Vagina (tissue), 2 donors: ENCODE results near the gene SAG. TPM values are rescaled to one million over a fixed set of nuclear protein-coding genes. Genes with fewer than 3 reads are reported as not detected.

Experiments used
- DNase-seq, 2 donors: peaks; one replicate each; pipeline ENCODE4 v3.0.0-alpha.2; 2017; ENCODE audit errors: extremely low spot score in 2 of 2
- H3K27ac ChIP-seq: fragments of 200-600 bp; sonication (generic); one replicate; pipeline ENCODE4 v1.5.1; 2019
- H3K27me3 ChIP-seq: fragments of 200-600 bp; sonication (generic); one replicate; pipeline ENCODE4 v1.5.1; 2019
- H3K36me3 ChIP-seq, 2 donors: fragments of 200-600 bp; sonication (generic); one replicate each; pipeline ENCODE4 v1.5.1; 2017 to 2019
- H3K4me1 ChIP-seq: fragments of 200-600 bp; sonication (generic); one replicate; pipeline ENCODE4 v1.5.1; 2019
- H3K4me3 ChIP-seq, 2 donors: fragments of 200-600 bp; sonication (generic); 1 replicate in 1 of 2; 2 replicates in 1 of 2; pipeline ENCODE4 v1.5.1; 2016 to 2019
- H3K9me3 ChIP-seq: fragments of 200-600 bp; sonication (generic); one replicate; pipeline ENCODE4 v1.5.1; 2019
- POLR2A ChIP-seq, 2 donors: fragments of 450-650 bp; IDR thresholded peaks; one replicate each; pipeline ENCODE4 v1.6.1; 2017; ENCODE audit warnings: antibody characterized with exemption in 2 of 2, mild to moderate bottlenecking in 2 of 2, moderate library complexity in 2 of 2
- POLR2AphosphoS5 ChIP-seq, 2 donors: sonication (generic); formaldehyde crosslinking; IDR thresholded peaks; one replicate each; pipeline ENCODE4 v1.9.0; 2017; ENCODE audit warnings: antibody characterized with exemption in 2 of 2, mild to moderate bottlenecking in 2 of 2, low read depth in 1 of 2; ENCODE audit not compliant: insufficient read depth in 1 of 2
- intact Hi-C: fragments of 100-400 bp; cut with DNase I; formaldehyde crosslinking; loops from one replicate; pipeline ENCODE4 v1.15.1; 2023
- total RNA-seq: library from RNA; depleted of rRNA; stranded (reverse); fragments of >200 nt; gene quantifications from one replicate; pipeline ENCODE4 v1.2.3, GENCODE V29; 2016
- TF ChIP-seq, protein P1 (sequence below), 3 experiments: fragments of 450-650 bp in 2 of 3; fragments of 200-600 bp in 1 of 3; sonication (generic) in 1 of 3; IDR thresholded peaks; one replicate each; pipeline ENCODE4 v1.5.1; 2017 to 2019; ENCODE audit warnings: antibody characterized with exemption in 3 of 3, mild to moderate bottlenecking in 2 of 3, moderate library complexity in 2 of 3

The SAG gene
- total RNA-seq, 1 donor from 2014 or later, result not detected

DNA sequence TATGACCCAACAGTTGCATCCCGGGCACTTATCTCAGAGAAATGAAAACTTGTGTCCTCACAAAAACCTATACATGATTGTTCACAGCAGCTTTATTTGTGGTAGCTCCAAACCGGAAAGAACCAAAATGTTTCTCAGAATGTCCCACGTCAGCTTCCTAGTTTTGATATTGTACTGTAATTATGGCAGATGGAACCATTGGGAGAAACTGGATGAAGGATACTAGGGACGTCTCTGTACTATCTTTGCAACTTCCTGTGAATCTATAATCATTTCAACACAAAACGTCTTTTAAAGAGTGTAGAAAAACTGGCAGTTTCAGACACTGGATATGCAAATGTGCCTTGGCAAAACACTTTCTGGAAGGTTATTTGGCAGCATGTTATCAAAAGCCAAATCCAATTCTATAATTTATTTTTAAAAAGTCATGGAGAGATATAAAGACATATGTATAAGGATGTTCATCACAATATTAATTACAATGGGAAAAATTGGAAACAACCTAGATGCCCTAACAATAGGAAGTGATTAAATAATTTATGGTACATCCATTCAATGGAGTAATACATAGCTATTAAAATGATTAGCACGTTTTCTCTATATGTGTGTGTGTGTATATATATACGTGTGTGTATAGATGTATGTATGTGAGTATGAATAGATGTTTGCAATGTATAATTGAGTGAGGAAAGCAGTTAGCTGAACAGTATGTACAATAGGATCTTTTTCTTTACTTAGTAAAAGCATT lies 9.8 kb downstream of the SAG start:
- no peak for DNase-seq
- no peaks in the 10 kb centered on the region for H3K9me3 ChIP-seq
- intact Hi-C loops, result no loop called here
- no peak overlapping the region for H3K4me3 ChIP-seq
- H3K4me1 ChIP-seq, result no peaks in the 10 kb centered on the region
- no peaks in the 10 kb centered on the region for H3K36me3 ChIP-seq
- H3K27ac ChIP-seq, result no peak overlapping the region
- TF ChIP-seq POLR2A (IDR thresholded peaks at IDR 0.05), result no peak
- TF ChIP-seq, protein P1, sequence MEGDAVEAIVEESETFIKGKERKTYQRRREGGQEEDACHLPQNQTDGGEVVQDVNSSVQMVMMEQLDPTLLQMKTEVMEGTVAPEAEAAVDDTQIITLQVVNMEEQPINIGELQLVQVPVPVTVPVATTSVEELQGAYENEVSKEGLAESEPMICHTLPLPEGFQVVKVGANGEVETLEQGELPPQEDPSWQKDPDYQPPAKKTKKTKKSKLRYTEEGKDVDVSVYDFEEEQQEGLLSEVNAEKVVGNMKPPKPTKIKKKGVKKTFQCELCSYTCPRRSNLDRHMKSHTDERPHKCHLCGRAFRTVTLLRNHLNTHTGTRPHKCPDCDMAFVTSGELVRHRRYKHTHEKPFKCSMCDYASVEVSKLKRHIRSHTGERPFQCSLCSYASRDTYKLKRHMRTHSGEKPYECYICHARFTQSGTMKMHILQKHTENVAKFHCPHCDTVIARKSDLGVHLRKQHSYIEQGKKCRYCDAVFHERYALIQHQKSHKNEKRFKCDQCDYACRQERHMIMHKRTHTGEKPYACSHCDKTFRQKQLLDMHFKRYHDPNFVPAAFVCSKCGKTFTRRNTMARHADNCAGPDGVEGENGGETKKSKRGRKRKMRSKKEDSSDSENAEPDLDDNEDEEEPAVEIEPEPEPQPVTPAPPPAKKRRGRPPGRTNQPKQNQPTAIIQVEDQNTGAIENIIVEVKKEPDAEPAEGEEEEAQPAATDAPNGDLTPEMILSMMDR (IDR thresholded peaks at IDR 0.05), result no peak
- TF ChIP-seq POLR2AphosphoS5 (IDR thresholded peaks at IDR 0.05; ENCODE audit: insufficient read depth in 1 of 2, low read depth in 1 of 2), result no peak
- no peaks in the 10 kb centered on the region for H3K27me3 ChIP-seq

DNA sequence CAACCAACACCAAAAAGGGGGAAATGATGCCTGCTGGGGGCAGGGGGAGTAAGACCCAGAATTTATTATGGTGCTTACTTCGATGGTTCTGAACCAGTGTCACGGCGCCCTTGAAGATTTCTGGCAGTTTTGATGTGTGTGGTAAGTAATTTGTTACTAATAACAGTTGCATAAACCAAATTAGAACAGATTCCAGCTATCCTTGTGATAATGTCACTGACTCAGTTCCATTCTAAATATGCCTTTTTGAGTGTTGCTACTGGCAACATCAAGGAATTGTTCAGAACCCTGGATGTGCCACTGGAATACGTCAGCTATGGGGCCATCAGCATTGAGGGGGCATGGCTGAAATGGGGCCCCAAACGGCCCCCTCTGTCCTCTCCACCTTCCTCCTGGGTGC lies 11.6 kb downstream of the SAG start:
- intact Hi-C loops, result no loop called here
- Histone ChIP-seq H3K36me3 (no peaks in the 10 kb centered on the region), H3K27ac (no peak overlapping the region), H3K9me3 (no peaks in the 10 kb centered on the region), H3K4me1 (no peaks in the 10 kb centered on the region), H3K4me3 (no peak overlapping the region), H3K27me3 (no peaks in the 10 kb centered on the region)
- TF ChIP-seq, protein P1 (IDR thresholded peaks at IDR 0.05), result no peak
- no peak for TF ChIP-seq POLR2A (IDR thresholded peaks at IDR 0.05)
- TF ChIP-seq POLR2AphosphoS5 (IDR thresholded peaks at IDR 0.05; ENCODE audit: insufficient read depth in 1 of 2, low read depth in 1 of 2), result no peak
- DNase-seq, result no peak

DNA sequence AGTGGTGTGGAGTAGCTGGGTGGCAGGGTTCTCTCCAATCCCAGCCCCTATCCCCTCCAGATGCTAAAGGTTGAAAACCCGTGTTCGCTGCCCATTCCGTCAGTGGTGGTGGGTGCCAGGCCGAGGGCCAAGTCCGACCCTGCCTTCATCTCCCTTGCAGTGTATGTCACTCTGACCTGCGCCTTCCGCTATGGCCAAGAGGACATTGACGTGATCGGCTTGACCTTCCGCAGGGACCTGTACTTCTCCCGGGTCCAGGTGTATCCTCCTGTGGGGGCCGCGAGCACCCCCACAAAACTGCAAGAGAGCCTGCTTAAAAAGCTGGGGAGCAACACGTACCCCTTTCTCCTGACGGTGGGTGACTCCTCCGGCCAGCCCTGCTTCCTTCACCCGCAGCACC lies 12.9 kb downstream of the SAG start:
- TF ChIP-seq POLR2AphosphoS5 (IDR thresholded peaks at IDR 0.05; ENCODE audit: insufficient read depth in 1 of 2, low read depth in 1 of 2), result no peak
- TF ChIP-seq, protein P1 (IDR thresholded peaks at IDR 0.05), result no peak
- no peak for TF ChIP-seq POLR2A (IDR thresholded peaks at IDR 0.05)
- intact Hi-C loops, result no loop called here
- DNase-seq, result no peak
- H3K27me3 ChIP-seq, result no peaks in the 10 kb centered on the region
- no peak overlapping the region for H3K4me3 ChIP-seq
- H3K9me3 ChIP-seq, result no peaks in the 10 kb centered on the region
- H3K4me1 ChIP-seq, result no peaks in the 10 kb centered on the region
- no peaks in the 10 kb centered on the region for H3K36me3 ChIP-seq
- H3K27ac ChIP-seq, result no peak overlapping the region

DNA sequence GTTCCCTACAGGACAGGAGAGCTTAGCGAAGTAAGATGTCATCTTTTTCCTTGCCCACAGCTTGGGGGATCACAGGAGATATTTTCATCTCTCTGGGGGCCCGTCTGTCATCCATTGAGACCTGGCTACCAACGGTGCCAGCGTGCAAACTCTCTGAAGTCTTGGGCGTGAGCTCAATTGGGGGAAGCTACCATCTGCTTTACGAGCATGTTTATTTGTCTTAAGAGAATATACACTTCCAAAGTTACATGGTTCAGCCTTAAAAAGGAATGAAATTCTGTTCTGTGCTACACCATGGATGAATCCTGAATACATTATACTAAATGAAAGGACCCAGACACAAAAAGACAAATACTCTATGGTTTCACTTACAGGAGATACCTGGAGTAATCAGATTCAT lies 13.6 kb downstream of the SAG start:
- DNase-seq, result no peak
- Histone ChIP-seq H3K27me3 (no peaks in the 10 kb centered on the region), H3K9me3 (no peaks in the 10 kb centered on the region), H3K4me1 (no peaks in the 10 kb centered on the region), H3K27ac (no peak overlapping the region), H3K36me3 (no peaks in the 10 kb centered on the region), H3K4me3 (no peak overlapping the region)
- no peak for TF ChIP-seq POLR2AphosphoS5 (IDR thresholded peaks at IDR 0.05; ENCODE audit: insufficient read depth in 1 of 2, low read depth in 1 of 2)
- intact Hi-C loops, result no loop called here

DNA sequence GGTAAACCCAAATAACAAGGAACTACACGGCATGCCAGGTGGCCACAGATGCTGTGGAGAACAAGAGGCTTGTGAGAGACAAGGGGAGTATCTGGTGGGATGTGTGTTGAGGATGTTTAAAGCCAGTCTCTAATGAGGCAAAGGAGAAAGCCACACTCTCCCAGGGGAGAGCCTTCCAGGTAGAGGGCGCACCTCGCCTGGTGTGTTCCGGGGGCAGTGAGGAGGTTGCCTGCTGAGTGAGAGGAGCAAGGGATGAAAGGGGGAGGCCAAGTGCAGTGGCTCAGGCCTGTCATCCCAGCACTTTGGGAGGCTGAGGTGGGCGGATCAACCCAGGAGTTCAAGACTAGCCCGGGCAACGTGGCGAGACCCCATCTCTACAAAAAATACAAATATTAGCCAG lies 16.2 kb downstream of the SAG start:
- TF ChIP-seq POLR2A (IDR thresholded peaks at IDR 0.05), result no peak
- no peak for TF ChIP-seq POLR2AphosphoS5 (IDR thresholded peaks at IDR 0.05; ENCODE audit: insufficient read depth in 1 of 2, low read depth in 1 of 2)
- TF ChIP-seq, protein P1 (IDR thresholded peaks at IDR 0.05), result no peak
- H3K27me3 ChIP-seq, result no peaks in the 10 kb centered on the region

More for the DNA sequence above, 16.2 kb downstream of the SAG start:
- intact Hi-C loops, result no loop called here
- Histone ChIP-seq H3K9me3 (no peaks in the 10 kb centered on the region), H3K27ac (no peak overlapping the region), H3K4me3 (no peak overlapping the region), H3K36me3 (no peaks in the 10 kb centered on the region), H3K4me1 (no peaks in the 10 kb centered on the region)
- DNase-seq, result no peak
